22Rv1 (cell line): ENCODE measurements around the gene NOSIP.

Source experiments
- ZFX ChIP-seq: fragments of 450-650 bp; IDR thresholded peaks from 2 replicates; pipeline ENCODE4 v1.6.1; 2017; ENCODE audit warnings: antibody characterized with exemption, borderline replicate concordance
- TF ChIP-seq, protein P1 (sequence below): fragments of 450-650 bp; IDR thresholded peaks from 2 replicates; pipeline ENCODE4 v1.5.1; 2017; ENCODE audit warnings: mild to moderate bottlenecking

DNA sequence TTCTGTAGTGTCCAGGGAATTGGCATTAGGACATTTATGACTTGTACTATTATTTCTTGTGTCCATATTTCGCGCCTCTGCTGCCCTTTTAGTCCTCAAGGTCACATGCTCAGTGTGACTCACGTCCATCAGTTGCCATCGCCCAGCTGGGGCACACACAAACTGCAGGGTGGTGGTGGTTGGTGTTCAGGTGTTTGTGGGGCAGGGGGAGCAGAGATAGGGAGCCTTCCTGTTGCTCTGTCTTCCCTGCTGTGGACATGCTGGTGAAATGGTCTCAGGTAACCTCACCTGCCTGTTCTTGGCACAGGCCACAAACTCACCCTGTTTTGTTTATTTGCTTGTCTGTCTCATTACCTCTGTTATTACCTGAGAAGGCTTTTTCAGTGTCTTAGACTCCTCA is 33.0 kb upstream of the NOSIP start:
- TF ChIP-seq, protein P1, sequence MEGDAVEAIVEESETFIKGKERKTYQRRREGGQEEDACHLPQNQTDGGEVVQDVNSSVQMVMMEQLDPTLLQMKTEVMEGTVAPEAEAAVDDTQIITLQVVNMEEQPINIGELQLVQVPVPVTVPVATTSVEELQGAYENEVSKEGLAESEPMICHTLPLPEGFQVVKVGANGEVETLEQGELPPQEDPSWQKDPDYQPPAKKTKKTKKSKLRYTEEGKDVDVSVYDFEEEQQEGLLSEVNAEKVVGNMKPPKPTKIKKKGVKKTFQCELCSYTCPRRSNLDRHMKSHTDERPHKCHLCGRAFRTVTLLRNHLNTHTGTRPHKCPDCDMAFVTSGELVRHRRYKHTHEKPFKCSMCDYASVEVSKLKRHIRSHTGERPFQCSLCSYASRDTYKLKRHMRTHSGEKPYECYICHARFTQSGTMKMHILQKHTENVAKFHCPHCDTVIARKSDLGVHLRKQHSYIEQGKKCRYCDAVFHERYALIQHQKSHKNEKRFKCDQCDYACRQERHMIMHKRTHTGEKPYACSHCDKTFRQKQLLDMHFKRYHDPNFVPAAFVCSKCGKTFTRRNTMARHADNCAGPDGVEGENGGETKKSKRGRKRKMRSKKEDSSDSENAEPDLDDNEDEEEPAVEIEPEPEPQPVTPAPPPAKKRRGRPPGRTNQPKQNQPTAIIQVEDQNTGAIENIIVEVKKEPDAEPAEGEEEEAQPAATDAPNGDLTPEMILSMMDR: no peak
- no peak for TF ChIP-seq ZFX
